ENCODE data around the gene SPEF1. TPM values are rescaled to one million over a fixed set of nuclear protein-coding genes. Genes with fewer than 3 reads are reported as not detected.
A peak's percentile ranks its signal among the peaks of the same experiment; 100 is the strongest.

The SPEF1 gene
- total RNA-seq, 1 donor from 2014 or later = under 0.01 TPM

DNA sequence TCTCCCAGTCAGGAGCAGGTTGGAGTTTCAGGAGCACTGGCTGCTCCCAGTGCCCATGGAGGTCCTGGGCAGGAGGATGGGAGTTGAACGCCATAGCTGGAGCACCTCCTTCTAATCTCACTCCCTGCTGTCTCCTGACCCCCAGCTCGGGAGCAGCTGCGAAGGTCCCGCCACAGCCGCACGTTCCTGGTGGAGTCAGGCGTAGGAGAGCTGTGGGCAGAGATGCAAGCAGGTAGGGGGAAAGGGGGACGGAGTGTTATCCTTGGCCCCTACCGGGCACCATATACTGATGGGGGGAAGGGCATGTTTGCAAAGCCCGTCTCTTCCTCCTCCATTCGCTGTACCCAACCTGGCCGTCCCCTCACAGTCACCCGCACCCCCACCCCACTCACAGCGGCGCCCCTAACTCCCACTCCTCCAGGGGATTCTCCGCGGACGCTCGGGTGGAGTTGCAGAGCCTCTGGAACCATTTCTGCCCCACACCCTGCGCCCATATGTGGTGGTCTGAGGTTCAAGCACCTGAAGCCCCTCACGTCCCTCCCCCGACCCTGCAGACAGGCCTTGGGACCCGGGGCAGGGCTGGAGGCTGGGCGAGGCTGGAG is 32.1 kb downstream of the SPEF1 start:
- FAIRE-seq (no peak), DNase-seq (ENCODE audit: low read depth) (no peak)
- no peaks in the 10 kb centered on the region for H3K36me3 ChIP-seq (ENCODE audit: control insufficient read depth, insufficient read depth, low read length)
- H3K4me3 ChIP-seq (ENCODE audit: low read depth, low read length) = no peak overlapping the region
- TF ChIP-seq, protein P1, sequence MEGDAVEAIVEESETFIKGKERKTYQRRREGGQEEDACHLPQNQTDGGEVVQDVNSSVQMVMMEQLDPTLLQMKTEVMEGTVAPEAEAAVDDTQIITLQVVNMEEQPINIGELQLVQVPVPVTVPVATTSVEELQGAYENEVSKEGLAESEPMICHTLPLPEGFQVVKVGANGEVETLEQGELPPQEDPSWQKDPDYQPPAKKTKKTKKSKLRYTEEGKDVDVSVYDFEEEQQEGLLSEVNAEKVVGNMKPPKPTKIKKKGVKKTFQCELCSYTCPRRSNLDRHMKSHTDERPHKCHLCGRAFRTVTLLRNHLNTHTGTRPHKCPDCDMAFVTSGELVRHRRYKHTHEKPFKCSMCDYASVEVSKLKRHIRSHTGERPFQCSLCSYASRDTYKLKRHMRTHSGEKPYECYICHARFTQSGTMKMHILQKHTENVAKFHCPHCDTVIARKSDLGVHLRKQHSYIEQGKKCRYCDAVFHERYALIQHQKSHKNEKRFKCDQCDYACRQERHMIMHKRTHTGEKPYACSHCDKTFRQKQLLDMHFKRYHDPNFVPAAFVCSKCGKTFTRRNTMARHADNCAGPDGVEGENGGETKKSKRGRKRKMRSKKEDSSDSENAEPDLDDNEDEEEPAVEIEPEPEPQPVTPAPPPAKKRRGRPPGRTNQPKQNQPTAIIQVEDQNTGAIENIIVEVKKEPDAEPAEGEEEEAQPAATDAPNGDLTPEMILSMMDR (IDR thresholded peaks at IDR 0.05; ENCODE audit: insufficient read depth, low read length, severe bottlenecking) = no peak
- H3K27me3 ChIP-seq (ENCODE audit: control insufficient read depth, insufficient read depth, low read length) = peaks cover 19% of the 10 kb centered on the region

DNA sequence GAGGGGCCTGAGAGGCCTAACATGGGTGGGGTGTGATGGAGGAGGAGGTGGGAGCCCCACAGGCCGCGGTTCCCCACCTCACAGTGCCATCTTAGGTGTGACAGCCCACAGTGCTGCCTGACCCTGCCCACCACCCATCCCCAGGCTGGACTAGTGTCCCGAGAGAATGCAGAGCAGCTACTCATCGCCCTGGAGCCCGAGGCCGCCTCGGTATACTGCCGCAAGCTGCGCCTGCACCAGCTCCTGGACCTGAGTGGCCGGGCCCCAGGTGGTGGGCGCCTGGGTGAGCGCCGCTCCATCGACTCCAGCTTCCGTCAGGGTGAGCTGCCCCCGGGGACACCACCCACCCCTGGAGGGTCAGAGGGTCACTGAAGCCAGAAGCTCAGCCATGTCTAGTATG is 33.2 kb downstream of the SPEF1 start:
- Histone ChIP-seq H3K36me3 (ENCODE audit: control insufficient read depth, insufficient read depth, low read length) (no peaks in the 10 kb centered on the region), H3K4me3 (ENCODE audit: low read depth, low read length) (no peak overlapping the region), H3K27me3 (ENCODE audit: control insufficient read depth, insufficient read depth, low read length) (peaks cover 19% of the 10 kb centered on the region)
- TF ChIP-seq, protein P1 (IDR thresholded peaks at IDR 0.05; ENCODE audit: insufficient read depth, low read length, severe bottlenecking) = no peak
- no peak for FAIRE-seq
- DNase-seq (ENCODE audit: low read depth) = no peak

DNA sequence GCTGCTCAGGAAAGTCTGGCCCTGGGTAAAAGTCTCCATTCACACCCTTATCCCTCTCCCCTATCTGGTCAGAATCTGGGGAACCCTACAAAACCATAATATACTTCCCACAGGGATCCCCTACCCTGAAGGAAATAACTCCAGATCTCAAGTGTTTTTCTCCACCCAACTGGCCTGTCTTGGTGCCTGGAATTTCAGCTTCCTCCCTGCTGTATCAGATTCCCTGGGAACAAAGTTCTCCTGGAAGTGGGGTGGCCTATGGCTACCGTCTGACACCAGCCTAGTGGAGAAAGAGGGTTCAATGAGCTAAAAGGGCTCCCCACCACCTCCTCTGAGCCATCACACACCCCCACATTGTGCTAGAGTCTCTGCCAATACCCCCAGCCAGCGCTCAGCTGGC is 33.8 kb downstream of the SPEF1 start:
- DNase-seq (ENCODE audit: low read depth) = no peak
- TF ChIP-seq, protein P1 (IDR thresholded peaks at IDR 0.05; ENCODE audit: insufficient read depth, low read length, severe bottlenecking) = no peak
- FAIRE-seq = no peak
- H3K36me3 ChIP-seq (ENCODE audit: control insufficient read depth, insufficient read depth, low read length) = no peaks in the 10 kb centered on the region
- peaks cover 19% of the 10 kb centered on the region for H3K27me3 ChIP-seq (ENCODE audit: control insufficient read depth, insufficient read depth, low read length)
- H3K4me3 ChIP-seq (ENCODE audit: low read depth, low read length) = no peak overlapping the region

DNA sequence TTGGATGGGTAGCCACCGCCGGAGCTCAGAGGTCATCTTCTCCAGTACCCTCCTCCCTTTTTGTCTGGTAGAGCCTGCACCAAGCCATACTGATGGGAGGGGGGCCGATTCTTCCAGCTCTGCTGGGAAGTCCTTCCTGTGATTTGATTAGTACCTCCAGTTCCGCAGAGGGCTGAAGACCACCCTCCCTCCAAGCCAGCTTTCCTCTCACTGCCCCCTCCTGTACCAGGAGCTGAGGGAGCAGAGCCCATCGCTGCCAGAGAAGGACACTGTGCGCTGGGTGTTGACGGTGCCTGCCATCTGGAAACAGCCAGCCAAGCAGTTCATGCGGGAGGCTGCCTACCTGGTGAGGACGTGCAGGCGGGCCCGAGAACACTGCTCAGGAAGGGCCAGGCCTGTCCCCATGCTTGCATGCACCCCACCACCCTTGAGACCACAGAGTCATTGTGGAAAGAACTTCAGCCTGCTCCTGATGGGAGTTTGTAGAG is 35.5 kb downstream of the SPEF1 start:
- peaks cover 15% of the 10 kb centered on the region for H3K27me3 ChIP-seq (ENCODE audit: control insufficient read depth, insufficient read depth, low read length)
- FAIRE-seq (no peak), DNase-seq (ENCODE audit: low read depth) (no peak)
- H3K4me3 ChIP-seq (ENCODE audit: low read depth, low read length) = no peak overlapping the region
- TF ChIP-seq, protein P1 (IDR thresholded peaks at IDR 0.05; ENCODE audit: insufficient read depth, low read length, severe bottlenecking) = no peak
- H3K36me3 ChIP-seq (ENCODE audit: control insufficient read depth, insufficient read depth, low read length) = no peaks in the 10 kb centered on the region

DNA sequence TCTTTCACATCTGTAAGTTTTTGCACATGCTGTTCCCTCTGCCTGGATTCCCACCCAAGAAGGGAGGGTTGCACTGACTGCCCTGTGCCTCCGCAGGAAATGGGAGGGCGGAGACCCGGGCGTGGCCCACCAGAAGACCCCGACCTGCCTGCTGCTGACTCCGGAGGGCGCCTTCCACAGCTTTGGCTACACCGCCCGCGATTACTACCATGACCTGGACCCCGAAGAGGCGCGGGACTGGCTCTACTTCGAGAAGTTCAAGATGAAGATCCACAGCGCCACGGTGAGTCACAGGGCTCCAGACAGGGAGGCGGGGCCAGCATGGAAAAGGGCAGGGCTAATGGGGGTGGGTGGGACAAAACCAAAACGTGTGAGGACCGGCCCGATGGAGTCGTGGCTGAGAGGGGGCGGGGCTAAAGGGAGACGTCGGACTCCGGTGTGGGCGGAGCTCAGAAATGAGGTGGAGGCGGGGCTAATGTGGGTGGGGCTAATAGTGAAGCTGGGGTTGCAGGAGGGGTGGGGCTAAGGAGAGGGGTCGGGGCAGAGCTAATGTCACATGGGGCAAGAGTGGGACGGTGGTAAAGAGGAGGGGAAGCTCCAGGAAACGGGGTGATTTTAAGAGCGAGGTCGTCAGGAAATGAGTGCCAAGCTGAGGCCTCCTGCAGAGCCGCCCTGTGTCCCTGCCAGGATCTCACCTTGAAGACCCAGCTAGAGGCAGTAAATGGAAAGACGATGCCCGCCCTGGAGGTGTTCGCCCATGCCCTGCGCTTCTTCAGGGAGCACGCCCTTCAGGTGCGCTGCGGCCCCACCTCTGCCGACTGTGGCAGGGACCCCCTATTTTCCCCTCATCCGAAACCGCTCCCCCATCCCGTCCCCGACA is 36.2 kb downstream of the SPEF1 start:
- TF ChIP-seq, protein P1 (IDR thresholded peaks at IDR 0.05; ENCODE audit: insufficient read depth, low read length, severe bottlenecking) = no peak
- H3K36me3 ChIP-seq (ENCODE audit: control insufficient read depth, insufficient read depth, low read length) = no peaks in the 10 kb centered on the region
- DNase-seq (ENCODE audit: low read depth) (peak; percentile 87), FAIRE-seq (no peak)
- H3K4me3 ChIP-seq (ENCODE audit: low read depth, low read length) = peak overlapping the region; percentile 24
- peaks cover 11% of the 10 kb centered on the region for H3K27me3 ChIP-seq (ENCODE audit: control insufficient read depth, insufficient read depth, low read length)
